B cell (primary cell): ENCODE data around the gene SLC15A5. TPM values are rescaled to one million over a fixed set of nuclear protein-coding genes. Genes with fewer than 3 reads are reported as not detected.

Experiments
- ATAC-seq: fragments of 200-7000 bp; cut with Tn5 transposase; one replicate; pipeline ENCODE4 v1.10.0; 2021; ENCODE audit warnings: low read depth, mild to moderate bottlenecking, moderate number of reproducible peaks, moderate library complexity
- CTCF ChIA-PET: fragments of 350-600 bp; sonication (Branson Sonifier 250); formaldehyde crosslinking; loops from one replicate; lab custom pipeline; 2021; ENCODE audit warnings: antibody characterized with exemption, inconsistent platforms; lab: Charles Lee
- POLR2A ChIA-PET: fragments of 350-600 bp; sonication (Branson Sonifier 250); formaldehyde crosslinking; loops from one replicate; lab custom pipeline; 2021; ENCODE audit warnings: antibody characterized with exemption; lab: Charles Lee
- DNase-seq: peaks from one replicate; pipeline ENCODE4 v3.0.0; 2013
- H2AFZ ChIP-seq: 2 replicates; pipeline ENCODE4 v1.6.1; 2012; ENCODE audit warnings: mild to moderate bottlenecking, low read depth, low read length; ENCODE audit not compliant: insufficient read depth, poor library complexity, severe bottlenecking
- H3K27ac ChIP-seq, 2 donors: 1 replicate in 1 of 2; 2 replicates in 1 of 2; pipeline ENCODE4 v1.5.1; 2012 to 2013; ENCODE audit warnings: low read length in 2 of 2, mild to moderate bottlenecking in 2 of 2, moderate library complexity in 1 of 2
- H3K27me3 ChIP-seq, 4 experiments: fragments of 200-600 bp in 1 of 4; sonication (generic) in 1 of 4; replicated peaks in 1 of 4; 1 replicate in 2 of 4; 2 replicates in 2 of 4; pipeline versions ENCODE4 v1.6.1 to v1.7.0; 2013 to 2016; ENCODE audit warnings: low read length in 3 of 4, mild to moderate bottlenecking in 2 of 4, mixed read lengths in 1 of 4, moderate library complexity in 1 of 4; ENCODE audit not compliant: insufficient read depth in 4 of 4, control insufficient read depth in 3 of 4; ENCODE audit errors: control extremely low read depth in 1 of 4
- H3K36me3 ChIP-seq, 2 experiments: replicated peaks in 1 of 2; 1 replicate in 1 of 2; 2 replicates in 1 of 2; pipeline versions ENCODE4 v1.6.1 to v1.7.1; 2013; ENCODE audit warnings: low read length in 1 of 2; ENCODE audit not compliant: insufficient read depth in 2 of 2, control insufficient read depth in 1 of 2; ENCODE audit errors: control extremely low read depth in 1 of 2, extremely low read depth in 1 of 2
- H3K4me1 ChIP-seq, 2 donors: fragments of 200-600 bp in 1 of 2; sonication (generic) in 1 of 2; 1 replicate in 1 of 2; 2 replicates in 1 of 2; pipeline versions ENCODE4 v1.5.1 to v1.6.1; 2013 to 2017; ENCODE audit warnings: low read length in 2 of 2; ENCODE audit not compliant: control insufficient read depth in 2 of 2, insufficient read depth in 2 of 2
- H3K4me2 ChIP-seq: replicated peaks from 2 replicates; pipeline ENCODE3; 2012; ENCODE audit warnings: mild to moderate bottlenecking, low read depth, low read length; ENCODE audit not compliant: poor library complexity, severe bottlenecking
- H3K4me3 ChIP-seq, 5 experiments: fragments of 200-600 bp in 1 of 5; sonication (generic) in 1 of 5; 1 replicate in 3 of 5; 2 replicates in 2 of 5; pipeline versions ENCODE4 v1.5.1 to v1.7.0; 2011 to 2016; ENCODE audit warnings: low read length in 4 of 5, mild to moderate bottlenecking in 4 of 5, low read depth in 2 of 5, control low read depth in 1 of 5, moderate library complexity in 1 of 5; ENCODE audit not compliant: insufficient read depth in 1 of 5; ENCODE audit errors: control extremely low read depth in 1 of 5, extremely low read depth in 1 of 5
- H3K79me2 ChIP-seq: fragments of 200-600 bp; sonication (generic); one replicate; pipeline ENCODE4 v1.6.0; 2016; ENCODE audit warnings: low read length; ENCODE audit not compliant: control insufficient read depth, insufficient read depth
- H3K9ac ChIP-seq: fragments of 200-600 bp; sonication (generic); 2 replicates; pipeline ENCODE4 v1.6.1; 2017; ENCODE audit warnings: mild to moderate bottlenecking, low read length, moderate library complexity
- H3K9me3 ChIP-seq, 3 donors: one replicate each; pipeline versions ENCODE4 v1.6.1 to v1.7.1; 2013; ENCODE audit warnings: low read length in 2 of 3; ENCODE audit not compliant: control insufficient read depth in 2 of 3, insufficient read depth in 1 of 3; ENCODE audit errors: control extremely low read depth in 1 of 3
- H4K20me1 ChIP-seq: 2 replicates; pipeline ENCODE4 v1.6.0; 2012; ENCODE audit warnings: mild to moderate bottlenecking, low read length; ENCODE audit not compliant: insufficient read depth, control insufficient read depth, poor library complexity, severe bottlenecking
- H3K27ac Mint-ChIP-seq: one replicate; pipeline ENCODE4 v1.8.0; 2021; ENCODE audit warnings: mixed read lengths
- H3K27me3 Mint-ChIP-seq: one replicate; pipeline ENCODE4 v1.8.0; 2021; ENCODE audit warnings: mixed read lengths
- H3K4me1 Mint-ChIP-seq: one replicate; pipeline ENCODE4 v1.8.0; 2021; ENCODE audit warnings: mixed read lengths
- H3K4me3 Mint-ChIP-seq: one replicate; pipeline ENCODE4 v1.8.0; 2021; ENCODE audit warnings: mixed read lengths
- H3K9me3 Mint-ChIP-seq: one replicate; pipeline ENCODE4 v1.8.0; 2022; ENCODE audit warnings: mixed read lengths; ENCODE audit not compliant: insufficient read depth
- CTCF ChIP-seq: fragments of 200-600 bp; IDR thresholded peaks from one replicate; pipeline ENCODE4 v1.8.0; 2022; ENCODE audit warnings: antibody characterized with exemption, mild to moderate bottlenecking
- EZH2 ChIP-seq: IDR thresholded peaks from 2 replicates; pipeline ENCODE4 v1.6.1; 2012; ENCODE audit warnings: borderline replicate concordance, low read depth, mild to moderate bottlenecking, moderate library complexity, low read length; ENCODE audit not compliant: insufficient read depth, poor library complexity, severe bottlenecking
- WGBS: methylation state at CpG from one replicate; pipeline ENCODE4 v1.1.5; 2013; ENCODE audit warnings: missing lambda C conversion rate; ENCODE audit not compliant: insufficient coverage; 5-methylcytosine and 5-hydroxymethylcytosine counted together
- intact Hi-C: fragments of 100-400 bp; cut with micrococcal nuclease; formaldehyde crosslinking; loops from one replicate; pipeline ENCODE4 v1.10.0; 2022
- polyA plus RNA-seq: library from polyadenylated mRNA; depleted of rRNA; stranded (reverse); fragments of >200 nt; gene quantifications from 2 replicates; pipeline ENCODE4 v1.2.3, GENCODE V29; 2012
- total RNA-seq, 2 donors: library from RNA; stranded (reverse); fragments of 120-200 nt in 1 of 2; gene quantifications; 1 replicate in 1 of 2; 2 replicates in 1 of 2; pipeline versions ENCODE4 v1.2.3 to v1.2.4, GENCODE V29; 2013 to 2022

The SLC15A5 gene
- total and polyA plus RNA-seq, 2 donors (not counting 1 experiment from before 2014, with no cell fraction given): not detected

DNA sequence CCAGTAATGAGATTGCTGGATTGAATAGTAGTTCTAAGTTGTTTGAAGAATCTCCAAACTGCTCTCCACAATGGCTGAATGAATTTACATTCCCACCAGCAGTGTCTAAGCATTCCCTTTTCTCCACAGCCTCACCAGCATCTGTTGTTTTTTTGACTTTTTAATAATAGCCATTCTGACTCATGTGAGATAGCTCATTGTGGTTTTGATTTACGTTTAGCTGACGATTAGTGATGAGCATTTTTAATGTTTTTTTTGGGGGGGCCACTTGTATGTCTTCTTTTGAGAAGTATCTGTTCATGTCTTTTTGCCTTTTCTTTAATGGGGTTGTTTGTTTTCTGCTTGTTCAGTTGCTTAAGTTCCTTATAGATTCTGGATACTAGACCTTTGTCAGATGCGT is 8.1 kb upstream of the SLC15A5 start:
- ATAC-seq (no peak), DNase-seq (no peak)
- H3K27ac Mint-ChIP-seq: no peak overlapping the region
- no peak overlapping the region for H3K27ac ChIP-seq
- H3K4me3 Mint-ChIP-seq: no peak overlapping the region
- TF ChIP-seq CTCF: no peak
- no peak for TF ChIP-seq EZH2
- H3K9me3 ChIP-seq: peaks cover 0 to 2% (median 0%) of the 10 kb centered on the region in 3 donors
- H3K4me2 ChIP-seq: no peak overlapping the region
- no peaks in the 10 kb centered on the region for H3K4me1 ChIP-seq
- no peaks in the 10 kb centered on the region for H4K20me1 ChIP-seq
- no peaks in the 10 kb centered on the region for H3K9me3 Mint-ChIP-seq
- ChIA-PET CTCF (no interaction called here), POLR2A (no interaction called here)
- no peak overlapping the region for H3K9ac ChIP-seq
- no peaks in the 10 kb centered on the region for H3K79me2 ChIP-seq
- no peaks in the 10 kb centered on the region for H3K36me3 ChIP-seq
- WGBS: 75% methylated on average over 2 of the region's 3 CpGs
- H3K4me1 Mint-ChIP-seq: no peaks in the 10 kb centered on the region
- intact Hi-C loops: no loop called here
- no peak overlapping the region for H3K4me3 ChIP-seq
- H3K27me3 ChIP-seq: no peaks in the 10 kb centered on the region
- no peaks in the 10 kb centered on the region for H3K27me3 Mint-ChIP-seq
- no peak overlapping the region for H2AFZ ChIP-seq

DNA sequence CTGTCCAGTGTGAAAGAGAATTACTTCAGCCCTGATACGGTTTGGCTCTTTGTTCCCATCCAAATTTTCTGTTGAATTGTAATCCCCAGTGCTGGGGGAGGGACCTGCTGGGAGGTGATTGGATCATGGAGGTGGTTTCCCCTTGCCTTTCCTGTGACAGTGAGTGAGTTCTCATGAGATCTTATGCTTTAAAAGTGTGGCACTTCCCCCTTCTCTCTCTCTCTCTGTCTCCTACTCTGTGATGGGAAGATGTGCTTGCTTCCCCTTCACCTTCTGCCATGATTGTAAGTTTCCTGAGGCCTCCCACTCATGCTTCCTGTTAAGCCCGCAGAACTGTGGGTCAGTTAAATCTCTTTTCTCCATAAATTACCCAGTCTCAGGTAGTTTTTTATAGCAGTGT is 5.5 kb upstream of the SLC15A5 start:
- ATAC-seq: no peak
- Mint-ChIP-seq H3K27me3 (no peaks in the 10 kb centered on the region), H3K27ac (no peak overlapping the region), H3K9me3 (no peaks in the 10 kb centered on the region), H3K4me1 (no peaks in the 10 kb centered on the region), H3K4me3 (no peak overlapping the region)
- intact Hi-C loops: no loop called here
- H4K20me1 ChIP-seq: no peaks in the 10 kb centered on the region
- H3K9me3 ChIP-seq: no peaks in the 10 kb centered on the region
- no peak overlapping the region for H3K4me3 ChIP-seq
- no peaks in the 10 kb centered on the region for H3K79me2 ChIP-seq
- ChIA-PET POLR2A (no interaction called here), CTCF (no interaction called here)
- no peak overlapping the region for H3K9ac ChIP-seq
- H3K4me1 ChIP-seq: no peaks in the 10 kb centered on the region
- no peak overlapping the region for H3K27ac ChIP-seq
- H3K4me2 ChIP-seq: no peak overlapping the region
- H3K27me3 ChIP-seq: no peaks in the 10 kb centered on the region
- H3K36me3 ChIP-seq: no peaks in the 10 kb centered on the region
- no CpG with 5 or more reads among the region's 2 CpGs for WGBS
- no peak overlapping the region for H2AFZ ChIP-seq
- DNase-seq: no peak
- TF ChIP-seq CTCF: no peak
- no peak for TF ChIP-seq EZH2
